Choroid plexus epithelial cell (primary cell): ENCODE measurements around the gene OR2B2.

Experiments
- DNase-seq: peaks from one replicate; pipeline ENCODE4 v3.0.0-alpha.2; 2010; ENCODE audit warnings: low read depth
- H3K4me3 ChIP-seq: 2 replicates; pipeline ENCODE4 v1.5.1; 2011; ENCODE audit warnings: low read depth, mild to moderate bottlenecking, control low read depth, low read length, moderate library complexity
- CTCF ChIP-seq: conservative IDR thresholded peaks from 2 replicates; pipeline ENCODE4 v1.5.1; 2011; ENCODE audit warnings: low read depth, mild to moderate bottlenecking, control low read depth, inconsistent platforms, low read length, moderate library complexity

The OR2B2 gene

DNA sequence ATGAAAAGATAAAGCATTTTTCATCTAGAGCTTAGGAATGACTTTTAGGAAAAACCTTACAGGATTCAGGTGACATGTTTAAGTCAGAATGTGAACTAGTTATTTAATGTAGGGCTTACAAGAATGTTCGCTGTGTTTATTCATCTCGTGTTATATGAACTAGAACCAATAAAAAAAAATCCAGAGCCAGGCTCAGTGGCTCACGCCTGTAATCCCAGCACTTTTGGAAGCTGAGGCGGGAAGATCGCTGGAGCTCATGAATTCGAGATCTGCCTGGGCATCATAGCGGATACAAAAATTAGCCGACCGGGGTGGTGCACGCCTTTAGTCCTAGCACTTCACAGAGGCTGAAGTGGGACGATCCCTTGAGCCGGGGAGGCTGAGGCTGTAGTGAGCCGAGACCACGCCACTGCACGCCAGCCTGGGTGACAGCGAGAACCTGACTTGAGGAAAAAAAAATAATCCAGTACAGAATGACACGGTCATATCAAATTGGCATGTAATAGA, 46.3 kb downstream of the OR2B2 start:
- TF ChIP-seq CTCF, result no peak
- peak overlapping the region; percentile 74 for H3K4me3 ChIP-seq
- no peak for DNase-seq

DNA sequence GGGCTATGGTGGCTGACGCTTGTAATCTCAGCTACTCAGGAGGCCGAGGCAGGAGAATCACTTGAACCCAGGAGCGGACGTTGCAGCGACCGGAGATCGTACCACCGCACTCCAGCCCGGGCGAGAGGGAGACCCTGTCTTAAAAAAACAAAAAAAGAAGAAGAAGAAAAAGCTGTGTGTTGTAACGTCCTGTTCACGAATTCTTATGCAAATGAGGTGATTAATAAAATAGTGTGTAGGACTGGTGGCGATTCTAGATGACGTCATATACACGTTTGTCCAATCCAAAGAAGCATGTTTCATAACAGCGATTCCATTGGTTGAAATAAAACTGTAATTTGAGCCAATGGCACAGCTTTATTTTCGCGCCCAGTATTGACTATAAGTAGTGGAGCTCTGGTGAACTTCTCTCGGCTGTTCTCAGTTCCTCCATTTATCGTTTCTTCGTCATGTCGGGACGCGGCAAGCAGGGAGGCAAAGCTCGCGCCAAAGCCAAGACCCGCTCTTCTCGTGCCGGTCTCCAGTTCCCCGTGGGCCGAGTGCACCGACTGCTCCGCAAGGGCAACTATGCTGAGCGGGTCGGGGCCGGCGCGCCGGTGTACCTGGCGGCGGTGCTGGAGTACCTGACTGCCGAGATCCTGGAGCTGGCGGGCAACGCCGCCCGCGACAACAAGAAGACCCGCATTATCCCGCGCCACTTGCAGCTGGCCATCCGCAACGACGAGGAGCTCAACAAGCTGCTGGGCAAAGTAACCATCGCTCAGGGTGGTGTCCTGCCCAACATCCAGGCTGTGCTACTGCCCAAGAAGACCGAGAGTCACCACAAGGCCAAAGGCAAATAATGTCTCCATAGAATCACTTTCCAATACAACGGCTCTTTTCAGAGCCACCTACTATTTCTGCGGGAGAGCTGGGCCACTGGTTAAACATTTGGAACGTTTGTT, 47.0 kb downstream of the OR2B2 start:
- peak; percentile 99 for DNase-seq
- H3K4me3 ChIP-seq, result peak overlapping the region; percentile 74
- no peak for TF ChIP-seq CTCF

DNA sequence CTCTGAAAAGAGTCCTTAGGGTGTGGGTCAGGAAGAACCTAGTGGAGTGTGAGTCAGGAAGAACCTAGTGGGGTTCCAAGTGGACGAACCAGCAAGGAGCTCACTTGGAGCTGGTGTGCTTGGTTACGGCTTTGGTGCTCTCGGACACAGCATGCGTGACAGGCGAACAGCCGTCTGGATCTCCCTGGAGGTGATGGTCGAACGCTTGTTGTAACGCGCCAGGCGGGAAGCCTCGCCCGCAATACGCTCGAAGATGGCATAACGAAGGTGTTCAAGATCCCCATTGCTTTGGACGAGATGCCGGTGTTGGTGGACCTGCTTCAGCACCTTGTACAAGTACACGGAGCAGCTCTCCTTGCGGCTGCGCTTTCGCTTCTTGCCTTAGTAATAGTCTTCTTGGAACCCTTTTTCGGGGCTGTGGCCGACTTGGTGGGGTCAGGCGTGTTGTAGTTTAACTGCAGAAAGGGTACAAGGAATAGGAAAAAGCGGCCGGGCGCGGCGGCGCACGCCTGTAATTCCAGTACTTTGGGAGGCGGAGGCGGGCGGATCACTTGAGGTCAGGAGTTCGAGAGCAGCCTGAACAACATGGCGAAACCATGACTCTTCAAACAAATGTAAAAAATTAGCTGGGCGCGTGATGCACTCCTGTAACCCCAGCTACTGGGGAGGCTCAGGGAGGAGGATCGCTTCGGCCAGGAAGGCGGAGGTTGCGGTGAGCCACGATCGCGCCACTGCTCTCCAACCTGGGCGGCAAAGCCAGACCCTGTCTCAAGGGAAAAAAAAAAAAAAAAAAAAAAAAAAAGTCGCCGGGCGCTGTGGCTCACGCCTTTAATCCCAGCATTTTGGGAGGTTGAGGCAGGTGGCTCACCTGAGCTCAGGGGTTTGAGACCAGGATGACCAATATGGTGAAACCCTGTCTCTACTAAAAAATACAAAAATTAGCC, 48.0 kb downstream of the OR2B2 start:
- TF ChIP-seq CTCF, result no peak
- peak; percentile 29 for DNase-seq
- peak overlapping the region; percentile 68 for H3K4me3 ChIP-seq

- no peak overlapping the region for H3K4me3 ChIP-seq
- peak; percentile 2 for DNase-seq
- no peak for TF ChIP-seq CTCF
Measured at GRCh38 chr6:27862396-27863066, 49.7 kb downstream of the OR2B2 start.

- no peak for DNase-seq
- TF ChIP-seq CTCF, result no peak
- H3K4me3 ChIP-seq, result no peak overlapping the region
Measured at GRCh38 chr6:27861861-27862260, 50.3 kb downstream of the OR2B2 start.

DNA sequence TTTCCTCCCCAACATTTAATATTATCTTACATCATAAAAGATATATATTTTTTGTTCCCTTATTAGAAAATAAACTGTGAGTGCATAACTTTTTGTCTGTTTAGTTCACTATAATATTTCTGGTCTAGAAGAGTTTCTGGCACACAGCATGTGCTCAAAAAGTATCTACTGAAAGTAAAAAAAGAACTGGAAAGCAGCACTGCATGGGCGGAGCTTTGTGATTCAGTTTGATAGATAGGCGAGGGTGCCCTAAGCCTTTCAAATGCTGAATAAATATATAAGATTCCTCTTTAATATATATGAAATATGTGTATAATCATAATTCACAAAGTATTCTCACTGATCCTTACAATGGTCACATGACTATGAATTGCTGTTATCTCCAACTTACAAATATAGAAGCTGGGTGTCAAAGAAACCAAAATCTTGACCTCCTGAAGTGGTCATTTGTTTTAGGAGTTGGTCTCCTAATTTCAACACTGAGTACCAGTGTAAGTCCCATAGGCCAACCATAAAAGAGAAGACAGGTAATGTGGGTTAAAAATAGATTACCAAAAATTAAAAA, 50.8 kb downstream of the OR2B2 start:
- DNase-seq, result no peak
- TF ChIP-seq CTCF, result no peak
- H3K4me3 ChIP-seq, result no peak overlapping the region
